Transverse colon (tissue), 4 donors: ENCODE data around the gene USP4. TPM values are rescaled to one million over a fixed set of nuclear protein-coding genes. Genes with fewer than 3 reads are reported as not detected.

ENCODE experiments used
- DNase-seq: peaks from one replicate; pipeline ENCODE4 v3.0.0-alpha.2; 2019
- H3K27ac ChIP-seq, 4 donors: fragments of 200-600 bp; sonication (generic); 2 replicates each; pipeline ENCODE4 v1.5.1; 2016 to 2018; ENCODE audit warnings: inconsistent platforms in 4 of 4
- H3K27me3 ChIP-seq: fragments of 200-600 bp; sonication (generic); 2 replicates; pipeline ENCODE4 v1.5.1; 2017; ENCODE audit warnings: inconsistent platforms
- H3K36me3 ChIP-seq, 4 donors: fragments of 200-600 bp; sonication (generic); 2 replicates each; pipeline ENCODE4 v1.5.1; 2017 to 2019; ENCODE audit warnings: inconsistent platforms in 4 of 4
- H3K4me1 ChIP-seq, 4 donors: fragments of 200-600 bp; sonication (generic); 2 replicates each; pipeline ENCODE4 v1.5.1; 2017 to 2020; ENCODE audit warnings: inconsistent platforms in 4 of 4
- H3K4me3 ChIP-seq, 4 donors: fragments of 200-600 bp; sonication (generic); 1 replicate in 1 of 4; 2 replicates in 3 of 4; pipeline versions ENCODE4 v1.5.1 to v1.6.1; 2017 to 2019; ENCODE audit warnings: inconsistent platforms in 4 of 4
- H3K9me3 ChIP-seq, 2 donors: fragments of 200-600 bp; sonication (generic); 2 replicates each; pipeline ENCODE4 v1.5.1; 2017 to 2019; ENCODE audit warnings: inconsistent platforms in 2 of 2
- EP300 ChIP-seq: sonication (generic); formaldehyde crosslinking; IDR thresholded peaks from one replicate; pipeline ENCODE4 v1.6.1; 2017; ENCODE audit warnings: antibody characterized with exemption, low read depth
- POLR2A ChIP-seq: fragments of 450-650 bp; IDR thresholded peaks from one replicate; pipeline ENCODE4 v1.6.1; 2016; ENCODE audit warnings: antibody characterized with exemption, mild to moderate bottlenecking, moderate library complexity
- POLR2AphosphoS5 ChIP-seq, 3 donors: sonication (generic); formaldehyde crosslinking; IDR thresholded peaks; one replicate each; pipeline ENCODE4 v1.6.1; 2016; ENCODE audit warnings: antibody characterized with exemption in 3 of 3
- WGBS, 2 donors: methylation state at CpG; one replicate each; pipeline ENCODE4 v1.1.5; 2018; ENCODE audit warnings: low coverage in 1 of 2; 5-methylcytosine and 5-hydroxymethylcytosine counted together
- in situ Hi-C, 4 donors: fragments of 200-750 bp; cut with MboI; loops; one replicate each; pipeline versions ENCODE4 v1.15.0 to v1.15.1; 2017; ENCODE audit warnings: low sequenced_read_pairs in 3 of 4, low pct_ligation_motif_present in 1 of 4, low pct_unique_long_range_greater_than_20kb in 1 of 4
- intact Hi-C: fragments of 100-400 bp; cut with DNase I; formaldehyde crosslinking; loops from one replicate; pipeline ENCODE4 v1.15.1; 2023; ENCODE audit warnings: low total_unique reads
- total RNA-seq, 4 donors: library from RNA; depleted of rRNA; stranded (reverse); fragments of >200 nt; gene quantifications; one replicate each; pipeline ENCODE4 v1.1.0, GENCODE V29; 2016
- TF ChIP-seq, protein P1 (sequence below), 5 experiments: fragments of 200-600 bp in 3 of 5; fragments of 450-650 bp in 2 of 5; sonication (generic) in 3 of 5; IDR thresholded peaks; 1 replicate in 2 of 5; 2 replicates in 3 of 5; pipeline ENCODE4 v1.5.1; 2016 to 2017; ENCODE audit warnings: antibody characterized with exemption in 5 of 5, inconsistent platforms in 3 of 5, mild to moderate bottlenecking in 2 of 5, moderate library complexity in 1 of 5

USP4 gene
- total RNA-seq, 4 donors from 2014 or later = 11.1 to 39.6 (median 27.0) TPM

DNA sequence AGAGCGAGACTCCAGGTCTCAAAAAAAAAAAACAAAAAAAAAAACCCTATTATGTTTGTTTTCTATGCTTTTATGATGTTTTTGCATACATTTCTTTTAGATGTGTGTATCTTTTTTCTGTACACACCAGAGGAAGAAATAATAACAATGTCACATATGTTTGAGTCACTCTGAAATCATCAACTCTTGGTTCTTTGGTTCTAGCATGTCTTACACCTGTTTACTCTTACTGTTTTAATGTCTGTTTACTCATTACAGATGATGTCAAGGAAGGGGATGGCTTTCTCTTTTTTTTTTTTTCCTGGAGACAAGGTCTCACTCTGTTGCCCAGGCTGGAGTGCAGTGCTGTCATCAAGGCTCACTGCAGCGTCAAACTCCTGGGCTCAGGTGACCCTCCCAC lies 47.9 kb upstream of the USP4 start:
- H3K36me3 ChIP-seq = no peaks in the 10 kb centered on the region
- H3K4me3 ChIP-seq = no peak overlapping the region
- no peaks in the 10 kb centered on the region for H3K9me3 ChIP-seq
- in situ Hi-C loops (no loop called here), intact Hi-C loops (no loop called here)
- 87 to 93% methylated on average over 2 of the region's 2 CpGs for WGBS, 2 donors
- no peak for DNase-seq
- H3K27ac ChIP-seq = no peak overlapping the region
- H3K4me1 ChIP-seq = peaks cover 0 to 45% (median 29%) of the 10 kb centered on the region in 4 donors
- no peaks in the 10 kb centered on the region for H3K27me3 ChIP-seq
- TF ChIP-seq, protein P1, sequence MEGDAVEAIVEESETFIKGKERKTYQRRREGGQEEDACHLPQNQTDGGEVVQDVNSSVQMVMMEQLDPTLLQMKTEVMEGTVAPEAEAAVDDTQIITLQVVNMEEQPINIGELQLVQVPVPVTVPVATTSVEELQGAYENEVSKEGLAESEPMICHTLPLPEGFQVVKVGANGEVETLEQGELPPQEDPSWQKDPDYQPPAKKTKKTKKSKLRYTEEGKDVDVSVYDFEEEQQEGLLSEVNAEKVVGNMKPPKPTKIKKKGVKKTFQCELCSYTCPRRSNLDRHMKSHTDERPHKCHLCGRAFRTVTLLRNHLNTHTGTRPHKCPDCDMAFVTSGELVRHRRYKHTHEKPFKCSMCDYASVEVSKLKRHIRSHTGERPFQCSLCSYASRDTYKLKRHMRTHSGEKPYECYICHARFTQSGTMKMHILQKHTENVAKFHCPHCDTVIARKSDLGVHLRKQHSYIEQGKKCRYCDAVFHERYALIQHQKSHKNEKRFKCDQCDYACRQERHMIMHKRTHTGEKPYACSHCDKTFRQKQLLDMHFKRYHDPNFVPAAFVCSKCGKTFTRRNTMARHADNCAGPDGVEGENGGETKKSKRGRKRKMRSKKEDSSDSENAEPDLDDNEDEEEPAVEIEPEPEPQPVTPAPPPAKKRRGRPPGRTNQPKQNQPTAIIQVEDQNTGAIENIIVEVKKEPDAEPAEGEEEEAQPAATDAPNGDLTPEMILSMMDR (IDR thresholded peaks at IDR 0.05) = no peak
- TF ChIP-seq POLR2A = no peak
- no peak for TF ChIP-seq EP300
- TF ChIP-seq POLR2AphosphoS5 (IDR thresholded peaks at IDR 0.05) = no peak

DNA sequence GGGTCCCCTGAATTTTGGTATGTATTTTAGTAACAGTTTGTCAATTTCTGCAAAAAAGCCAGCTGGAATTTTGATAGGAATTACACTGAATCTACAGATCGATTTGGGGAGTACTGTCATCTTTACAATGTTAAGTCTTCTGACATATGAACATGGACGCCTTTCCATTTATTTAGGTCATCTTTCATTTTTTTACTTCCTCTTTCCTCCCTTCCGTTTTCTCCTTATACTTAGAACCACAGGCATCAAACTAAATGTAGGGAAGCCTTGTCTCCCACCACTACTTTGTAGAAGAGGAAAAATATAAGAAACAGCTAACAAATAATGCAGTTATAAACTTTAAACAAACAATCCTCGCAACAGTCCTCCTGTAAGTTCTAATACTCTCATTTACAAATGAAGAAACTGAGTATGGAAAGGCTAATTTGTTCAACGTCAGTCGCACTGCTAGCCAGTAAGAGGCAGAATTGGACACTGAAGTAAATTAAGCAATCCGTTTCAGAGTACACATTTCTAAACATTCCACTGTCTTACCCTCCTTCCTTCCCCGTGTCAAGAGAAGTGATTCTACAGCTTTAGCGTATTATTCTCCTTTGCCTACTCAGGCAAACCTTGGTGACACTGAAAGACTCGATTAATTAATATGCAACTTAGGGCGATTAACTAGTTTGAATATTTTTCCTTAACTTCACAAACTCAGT lies 46.4 kb upstream of the USP4 start:
- Histone ChIP-seq H3K36me3 (no peaks in the 10 kb centered on the region), H3K4me1 (peaks cover 0 to 53% (median 37%) of the 10 kb centered on the region in 4 donors), H3K4me3 (no peak overlapping the region), H3K27me3 (no peaks in the 10 kb centered on the region), H3K27ac (no peak overlapping the region), H3K9me3 (no peaks in the 10 kb centered on the region)
- no peak for TF ChIP-seq EP300
- TF ChIP-seq POLR2A = no peak
- TF ChIP-seq POLR2AphosphoS5 (IDR thresholded peaks at IDR 0.05) = no peak
- TF ChIP-seq, protein P1 (IDR thresholded peaks at IDR 0.05) = no peak
- DNase-seq = no peak
- intact Hi-C loops (no loop called here), in situ Hi-C loops (no loop called here)
- WGBS, 2 donors = 68 to 82% methylated on average over 9 to 11 of the region's 11 CpGs

DNA sequence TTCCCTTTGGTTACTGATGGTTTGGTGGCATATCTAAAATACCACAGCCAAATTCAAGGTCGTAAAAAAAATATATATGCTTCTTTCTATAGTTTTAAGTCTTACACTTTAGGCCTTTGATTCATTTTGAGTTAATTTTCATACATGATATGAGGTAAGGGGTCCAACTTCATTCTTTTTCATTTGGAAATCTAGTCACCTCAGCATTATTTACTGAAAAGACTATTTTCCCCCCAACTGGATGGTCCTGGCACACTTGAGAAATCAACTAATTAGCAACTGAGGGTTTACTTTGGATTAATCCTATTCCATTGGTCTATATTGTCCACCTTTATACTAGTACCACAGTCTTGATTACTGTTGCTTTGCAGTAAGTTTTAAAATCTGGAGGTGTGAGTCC lies 45.8 kb upstream of the USP4 start:
- Histone ChIP-seq H3K36me3 (no peaks in the 10 kb centered on the region), H3K4me3 (no peak overlapping the region), H3K27ac (no peak overlapping the region), H3K4me1 (peaks cover 0 to 53% (median 37%) of the 10 kb centered on the region in 4 donors), H3K9me3 (no peaks in the 10 kb centered on the region), H3K27me3 (no peaks in the 10 kb centered on the region)
- intact Hi-C loops (no loop called here), in situ Hi-C loops (no loop called here)
- 67 to 85% methylated on average over 1 of the region's 1 CpG for WGBS, 2 donors
- no peak for DNase-seq
- no peak for TF ChIP-seq EP300
- no peak for TF ChIP-seq POLR2A
- no peak for TF ChIP-seq POLR2AphosphoS5 (IDR thresholded peaks at IDR 0.05)
- TF ChIP-seq, protein P1 (IDR thresholded peaks at IDR 0.05) = no peak

DNA sequence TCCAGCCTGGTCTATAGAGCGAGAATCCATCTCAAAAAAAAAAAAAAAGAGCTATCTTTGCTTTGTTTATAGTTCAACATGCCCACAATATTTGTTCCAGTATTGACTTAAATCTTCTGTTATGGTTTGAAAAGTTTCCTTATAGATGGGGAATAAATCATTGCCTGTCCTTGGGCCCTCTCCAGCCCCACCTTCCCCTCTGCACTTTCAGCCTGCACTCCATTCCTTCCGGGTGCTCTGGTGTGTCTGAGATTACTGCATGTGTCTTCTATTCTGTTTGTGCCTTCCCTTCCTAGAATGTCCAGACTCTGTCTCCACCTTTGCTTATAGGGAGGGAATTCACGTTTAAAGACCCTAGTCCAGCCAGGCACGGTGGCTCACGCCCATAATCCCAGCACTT lies 43.5 kb upstream of the USP4 start:
- TF ChIP-seq, protein P1 (IDR thresholded peaks at IDR 0.05) = no peak
- TF ChIP-seq POLR2AphosphoS5 (IDR thresholded peaks at IDR 0.05) = no peak
- no peaks in the 10 kb centered on the region for H3K27me3 ChIP-seq
- peaks cover 0 to 64% (median 39%) of the 10 kb centered on the region in 4 donors for H3K4me1 ChIP-seq
- in situ Hi-C loops (no loop called here), intact Hi-C loops (no loop called here)
- H3K4me3 ChIP-seq = no peak overlapping the region
- H3K9me3 ChIP-seq = no peaks in the 10 kb centered on the region
- no peaks in the 10 kb centered on the region for H3K36me3 ChIP-seq
- DNase-seq = peak; percentile 46
- WGBS, 2 donors = 37 to 39% methylated on average over 3 to 5 of the region's 5 CpGs
- H3K27ac ChIP-seq = peak overlapping the region; percentile 19 to 59 (median 58)
